OCI-LY3 (cell line): Measurements from ENCODE around the gene TSPYL1.
A peak's percentile ranks its signal among the peaks of the same experiment; 100 is the strongest.

ENCODE experiments used
- H2AFZ ChIP-seq: fragments of 200-600, 300-600 bp; shearing (Covaris generic); 2 replicates; pipeline ENCODE4 v1.6.0; 2014; ENCODE audit warnings: antibody characterized with exemption, low read depth, low read length
- H3K27ac ChIP-seq: fragments of 200-600, 300-600 bp; sonication (generic); 2 replicates; pipeline ENCODE4 v1.5.1; 2014; ENCODE audit warnings: mild to moderate bottlenecking, low read length, moderate library complexity, mixed read lengths
- H3K27me3 ChIP-seq: fragments of 200-600, 300-600 bp; sonication (generic); 2 replicates; pipeline ENCODE4 v1.6.1; 2014; ENCODE audit warnings: low read depth, low read length, mixed read lengths
- H3K36me3 ChIP-seq: fragments of 200-600, 300-600 bp; sonication (generic); replicated peaks from 2 replicates; pipeline ENCODE3; 2014; ENCODE audit warnings: low read depth, low read length, mixed read lengths
- H3K4me1 ChIP-seq: fragments of 300-600, 200-600 bp; sonication (generic); 2 replicates; pipeline ENCODE4 v1.6.1; 2014; ENCODE audit warnings: low read length, mixed read lengths
- H3K4me2 ChIP-seq: fragments of 200-600, 300-600 bp; sonication (generic); 2 replicates; pipeline ENCODE4 v1.6.1; 2014; ENCODE audit warnings: low read length, mixed read lengths
- H3K4me3 ChIP-seq: fragments of 300-600, 200-600 bp; sonication (generic); 2 replicates; pipeline ENCODE4 v1.5.1; 2014; ENCODE audit warnings: antibody characterized with exemption, mild to moderate bottlenecking, low read length, moderate library complexity
- H3K79me2 ChIP-seq: fragments of 300-600, 200-600 bp; shearing (Covaris generic); 2 replicates; pipeline ENCODE4 v1.6.1; 2014; ENCODE audit warnings: mild to moderate bottlenecking, low read length, mixed read lengths
- H3K9ac ChIP-seq: fragments of 300-600, 200-600 bp; shearing (Covaris generic); 2 replicates; pipeline ENCODE4 v1.6.0; 2014; ENCODE audit warnings: mild to moderate bottlenecking, low read length, moderate library complexity
- H3K9me3 ChIP-seq: fragments of 200-600, 300-600 bp; shearing (Covaris generic); 2 replicates; pipeline ENCODE4 v1.6.1; 2014; ENCODE audit warnings: low read length, mixed read lengths; ENCODE audit not compliant: insufficient read depth
- H4K20me1 ChIP-seq: fragments of 200-600, 300-600 bp; sonication (generic); 2 replicates; pipeline ENCODE4 v1.6.1; 2016; ENCODE audit warnings: low read length, mixed read lengths; ENCODE audit not compliant: insufficient read depth
- EZH2phosphoT487 ChIP-seq: fragments of 200-600 bp; shearing (Covaris generic); IDR thresholded peaks from 2 replicates; pipeline ENCODE4 v1.6.1; 2018; ENCODE audit warnings: antibody characterized with exemption, mixed run types, low read depth
- TF ChIP-seq, protein P1 (sequence below): fragments of 200-600, 300-600 bp; sonication (generic); IDR thresholded peaks from 2 replicates; pipeline ENCODE4 v1.5.1; 2014; ENCODE audit warnings: antibody characterized with exemption, low read length, low read depth

Gene TSPYL1

DNA sequence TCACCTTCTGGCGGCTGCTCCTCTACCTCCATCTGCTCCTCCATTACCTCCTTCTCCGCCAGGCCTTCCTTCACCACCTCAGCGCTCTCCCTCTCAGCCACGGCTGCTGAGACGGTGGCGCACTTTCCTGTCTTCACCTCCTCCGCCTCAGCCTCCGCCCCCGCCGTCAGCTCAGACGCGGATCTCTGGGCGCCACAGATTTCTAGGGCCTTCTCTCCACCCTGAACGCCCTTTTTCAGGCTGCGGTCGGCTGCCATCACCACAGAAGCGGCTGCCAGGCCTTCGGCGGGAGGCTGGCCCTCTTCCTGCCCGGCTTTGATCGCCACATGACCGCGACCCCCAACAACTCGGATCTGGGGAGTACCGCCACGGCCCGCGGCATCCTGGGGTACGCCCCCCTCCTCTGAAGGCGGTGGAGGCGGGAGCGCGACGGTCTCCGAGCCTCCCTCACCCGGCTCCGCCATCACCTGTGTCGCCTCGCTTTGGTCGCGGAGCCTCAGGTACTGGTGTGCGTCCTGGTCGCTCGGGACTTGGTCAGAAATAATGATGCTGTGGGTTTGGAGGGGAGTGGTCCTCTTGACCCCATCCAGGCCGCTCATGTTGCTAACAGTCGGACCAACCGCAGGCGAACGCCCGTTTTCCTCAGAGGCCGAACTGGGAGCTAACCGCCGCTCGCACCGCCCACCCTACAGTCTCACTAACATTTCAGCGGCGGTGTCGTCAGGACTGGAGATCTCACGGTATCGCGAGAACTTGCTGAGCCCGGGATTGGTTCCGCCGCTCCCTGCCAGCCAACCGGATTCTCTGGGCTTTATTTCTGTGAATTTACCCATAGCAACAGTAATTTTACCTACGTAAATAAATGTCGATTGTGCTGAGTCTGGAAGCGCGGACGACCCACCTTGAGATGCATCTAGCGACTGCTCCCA lies at the start of gene TSPYL1:
Gene TSPYL1 (minus strand): TSS at position 699 of the 929 bp plus-strand sequence. CDS start 100 bp downstream, at position 599.
- peak within 1 kb of the TSS; percentile 76 for H3K4me2 ChIP-seq
- H3K79me2 ChIP-seq: peaks cover 37% of the 10 kb centered on the region
- H3K9me3 ChIP-seq: no peaks in the 10 kb centered on the region
- peak within 1 kb of the TSS; percentile 80 for H3K9ac ChIP-seq
- no peaks in the 10 kb centered on the region for H3K27me3 ChIP-seq
- H3K36me3 ChIP-seq: peaks cover 8% of the 10 kb centered on the region
- peak within 1 kb of the TSS; percentile 59 for H3K27ac ChIP-seq
- H3K4me1 ChIP-seq: peaks cover 56% of the 10 kb centered on the region
- peak within 1 kb of the TSS; percentile 93 for H2AFZ ChIP-seq
- peaks cover 7% of the 10 kb centered on the region for H4K20me1 ChIP-seq
- TF ChIP-seq EZH2phosphoT487: no peak
- TF ChIP-seq, protein P1, sequence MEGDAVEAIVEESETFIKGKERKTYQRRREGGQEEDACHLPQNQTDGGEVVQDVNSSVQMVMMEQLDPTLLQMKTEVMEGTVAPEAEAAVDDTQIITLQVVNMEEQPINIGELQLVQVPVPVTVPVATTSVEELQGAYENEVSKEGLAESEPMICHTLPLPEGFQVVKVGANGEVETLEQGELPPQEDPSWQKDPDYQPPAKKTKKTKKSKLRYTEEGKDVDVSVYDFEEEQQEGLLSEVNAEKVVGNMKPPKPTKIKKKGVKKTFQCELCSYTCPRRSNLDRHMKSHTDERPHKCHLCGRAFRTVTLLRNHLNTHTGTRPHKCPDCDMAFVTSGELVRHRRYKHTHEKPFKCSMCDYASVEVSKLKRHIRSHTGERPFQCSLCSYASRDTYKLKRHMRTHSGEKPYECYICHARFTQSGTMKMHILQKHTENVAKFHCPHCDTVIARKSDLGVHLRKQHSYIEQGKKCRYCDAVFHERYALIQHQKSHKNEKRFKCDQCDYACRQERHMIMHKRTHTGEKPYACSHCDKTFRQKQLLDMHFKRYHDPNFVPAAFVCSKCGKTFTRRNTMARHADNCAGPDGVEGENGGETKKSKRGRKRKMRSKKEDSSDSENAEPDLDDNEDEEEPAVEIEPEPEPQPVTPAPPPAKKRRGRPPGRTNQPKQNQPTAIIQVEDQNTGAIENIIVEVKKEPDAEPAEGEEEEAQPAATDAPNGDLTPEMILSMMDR: 0 out of 2 replicates have a peak, but pooled peaks have one; percentile 4
- peak within 1 kb of the TSS; percentile 94 for H3K4me3 ChIP-seq

DNA sequence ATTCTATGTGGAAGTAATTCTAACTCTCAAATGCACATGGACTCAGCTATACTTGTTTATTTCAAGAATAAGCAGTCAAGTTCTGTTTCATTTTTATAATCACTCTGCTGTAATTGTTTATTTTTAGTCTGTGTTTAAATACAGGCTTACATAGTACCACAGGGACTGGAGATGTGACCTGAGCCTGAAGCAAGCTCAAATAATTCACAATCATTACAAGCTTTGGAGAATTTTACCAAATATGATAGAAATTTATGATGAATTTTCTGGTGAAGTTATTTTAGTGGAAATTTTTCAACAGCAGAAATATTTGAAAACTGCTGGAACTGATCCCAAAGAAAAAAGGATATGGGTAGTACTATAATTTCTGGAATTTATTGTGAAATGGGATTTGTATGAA lies 49.4 kb upstream of the TSPYL1 start:
- no peaks in the 10 kb centered on the region for H3K9me3 ChIP-seq
- H3K36me3 ChIP-seq: no peaks in the 10 kb centered on the region
- no peak for TF ChIP-seq EZH2phosphoT487
- TF ChIP-seq, protein P1: no peak
- H3K9ac ChIP-seq: no peak overlapping the region
- H3K4me1 ChIP-seq: peaks cover 15% of the 10 kb centered on the region
- H3K79me2 ChIP-seq: no peaks in the 10 kb centered on the region
- no peak overlapping the region for H3K4me2 ChIP-seq
- H3K27me3 ChIP-seq: no peaks in the 10 kb centered on the region
- H4K20me1 ChIP-seq: no peaks in the 10 kb centered on the region
- no peak overlapping the region for H3K4me3 ChIP-seq
- H3K27ac ChIP-seq: no peak overlapping the region
- no peak overlapping the region for H2AFZ ChIP-seq

DNA sequence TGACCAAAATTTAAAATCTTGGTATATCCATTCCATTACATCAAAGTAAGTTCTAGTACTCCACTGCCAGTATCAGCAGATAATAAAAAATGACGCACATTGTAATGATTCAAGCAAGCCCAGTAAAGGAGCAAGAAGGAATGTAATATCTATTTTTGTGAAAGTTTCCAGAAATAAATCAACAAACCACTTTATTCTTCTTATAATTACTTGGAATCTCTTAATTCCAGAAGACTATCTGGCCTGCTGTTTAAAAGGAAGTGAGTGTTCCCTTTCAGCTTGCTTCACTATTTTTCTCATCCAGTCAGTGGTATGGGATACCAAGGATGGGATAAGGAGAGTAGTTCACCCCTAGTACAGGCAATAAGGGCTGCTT lies 48.8 kb upstream of the TSPYL1 start:
- H3K36me3 ChIP-seq: no peaks in the 10 kb centered on the region
- no peak overlapping the region for H3K9ac ChIP-seq
- no peak overlapping the region; the same call in 1 of the 2 replicates for H2AFZ ChIP-seq
- H3K4me2 ChIP-seq: peak overlapping the region; percentile 17; the same call in 1 of the 2 replicates
- TF ChIP-seq, protein P1: no peak
- no peak for TF ChIP-seq EZH2phosphoT487
- no peaks in the 10 kb centered on the region for H3K27me3 ChIP-seq
- no peaks in the 10 kb centered on the region for H4K20me1 ChIP-seq
- peaks cover 21% of the 10 kb centered on the region for H3K4me1 ChIP-seq
- no peaks in the 10 kb centered on the region for H3K79me2 ChIP-seq
- H3K9me3 ChIP-seq: no peaks in the 10 kb centered on the region
- no peak overlapping the region for H3K4me3 ChIP-seq
- H3K27ac ChIP-seq: no peak overlapping the region

DNA sequence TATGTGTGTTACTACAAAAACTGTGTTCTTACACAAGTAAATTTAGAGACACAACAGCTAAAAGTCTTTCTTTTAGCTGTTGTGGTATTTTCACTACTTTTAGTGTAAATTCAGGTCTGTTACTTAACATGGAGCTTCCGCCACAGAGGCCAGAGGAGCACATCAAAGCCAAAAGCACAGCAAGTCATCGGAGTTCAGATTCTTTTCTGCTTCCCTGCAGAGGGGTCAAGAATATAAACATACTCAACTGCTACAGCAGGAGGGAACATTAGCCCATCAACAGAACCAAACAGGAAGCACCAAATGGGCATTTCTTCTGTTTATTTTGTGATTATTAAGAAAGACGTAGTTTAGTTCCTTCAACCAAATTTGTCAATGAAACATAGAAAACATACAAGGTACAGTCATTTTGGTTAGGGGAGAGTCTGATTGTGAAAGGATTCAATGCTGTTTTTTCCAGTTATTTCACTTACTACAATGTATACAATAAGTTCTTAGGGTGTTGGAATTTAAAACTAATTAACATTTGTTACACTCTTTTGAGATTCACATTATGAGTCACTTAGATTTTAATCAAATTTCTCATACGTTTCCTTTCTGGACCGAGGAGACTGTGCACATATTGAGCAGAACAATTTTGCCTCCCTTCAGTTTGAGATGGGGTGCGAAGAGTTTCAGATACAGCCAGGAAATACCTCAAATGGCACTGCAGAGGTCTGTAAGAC lies 48.2 kb upstream of the TSPYL1 start:
- no peaks in the 10 kb centered on the region for H3K9me3 ChIP-seq
- no peaks in the 10 kb centered on the region for H3K36me3 ChIP-seq
- no peak overlapping the region for H3K9ac ChIP-seq
- H3K4me3 ChIP-seq: no peak overlapping the region
- H3K4me2 ChIP-seq: peak overlapping the region; percentile 17; the same call in 1 of the 2 replicates
- no peak overlapping the region; the same call in 1 of the 2 replicates for H2AFZ ChIP-seq
- peaks cover 23% of the 10 kb centered on the region for H3K4me1 ChIP-seq
- H3K27ac ChIP-seq: no peak overlapping the region
- H3K79me2 ChIP-seq: no peaks in the 10 kb centered on the region
- no peaks in the 10 kb centered on the region for H4K20me1 ChIP-seq
- TF ChIP-seq, protein P1: no peak
- no peak for TF ChIP-seq EZH2phosphoT487
- H3K27me3 ChIP-seq: no peaks in the 10 kb centered on the region
